GOT3 (cell line): Measurements from ENCODE around the gene CA10.

ENCODE experiments used
- DNase-seq: peaks from one replicate; lab custom pipeline; 2025; ENCODE audit warnings: mixed read lengths; lab: John Stamatoyannopoulos, UW

CA10 gene

DNA sequence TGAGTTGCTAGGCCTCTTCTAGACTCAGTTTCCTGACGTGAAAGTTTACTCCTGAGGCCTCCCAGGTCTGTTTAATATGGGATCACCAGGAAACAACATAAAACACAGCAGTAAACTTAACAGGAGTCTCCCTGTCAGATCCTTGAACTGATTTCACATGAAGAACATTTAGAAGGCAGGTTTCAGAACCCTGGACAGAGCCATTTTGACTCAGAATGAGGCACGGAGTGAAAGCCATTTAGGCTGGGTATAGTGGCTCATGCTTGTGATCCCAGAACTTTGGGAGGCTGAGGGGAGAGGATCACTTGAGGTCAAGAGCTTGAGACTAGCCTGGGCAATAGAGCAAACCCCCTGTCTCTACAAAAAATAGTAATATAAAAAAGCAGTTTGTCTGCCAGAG lies 289.1 kb downstream of the CA10 start:
- no peak for DNase-seq

DNA sequence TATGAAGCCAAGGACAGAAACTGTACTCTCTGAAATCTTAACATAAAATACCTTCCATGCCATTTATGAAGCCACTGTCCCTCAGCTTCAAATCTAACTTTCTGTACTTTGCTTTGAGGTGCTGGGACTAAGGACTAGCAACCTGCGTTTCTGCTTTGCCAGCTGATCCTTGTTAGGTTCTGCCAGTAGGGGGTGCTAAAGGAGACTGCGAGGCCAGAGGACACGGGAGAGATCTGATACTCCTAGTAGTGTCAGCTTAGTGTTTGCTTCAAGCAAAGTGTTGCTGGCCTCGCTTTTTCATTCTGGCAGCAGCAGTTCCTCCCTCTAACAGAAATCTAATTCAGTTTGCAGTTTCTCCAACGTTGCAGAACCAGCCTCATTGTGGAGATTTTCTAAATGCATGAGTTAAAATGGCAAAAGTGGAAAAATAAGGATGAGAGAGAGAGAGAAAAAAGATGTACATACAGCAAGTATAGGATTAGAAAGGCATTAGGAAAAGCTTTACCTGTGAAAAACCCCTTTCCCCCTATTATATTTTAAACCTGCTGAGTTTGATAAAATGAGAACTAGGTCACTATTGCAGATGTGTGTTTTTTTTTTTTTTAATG lies 297.5 kb downstream of the CA10 start:
- no peak for DNase-seq

DNA sequence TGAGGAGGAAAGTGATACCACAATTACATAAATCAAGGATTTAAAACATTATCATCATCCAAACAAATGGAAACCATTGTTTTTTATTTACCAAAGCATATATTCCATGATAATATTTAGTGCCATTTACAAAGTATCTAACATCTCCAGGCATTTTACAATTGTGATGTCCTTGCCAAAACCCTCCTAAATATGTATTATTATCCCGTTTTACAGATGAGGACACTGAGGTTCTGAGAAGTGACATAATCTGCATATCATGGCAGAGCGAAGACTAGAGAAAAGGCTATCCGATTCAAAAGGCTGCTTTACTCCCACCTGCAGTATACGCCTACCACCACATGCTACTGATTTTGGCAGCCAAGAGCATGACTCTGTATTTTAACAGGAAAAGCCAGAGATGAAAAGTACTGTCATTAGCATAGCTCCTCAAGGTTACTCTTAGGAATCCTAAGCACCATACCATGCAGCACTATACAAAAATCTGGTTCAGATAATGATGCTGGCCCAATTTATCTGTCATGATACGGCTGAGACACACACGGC lies 301.4 kb downstream of the CA10 start:
- no peak for DNase-seq

DNA sequence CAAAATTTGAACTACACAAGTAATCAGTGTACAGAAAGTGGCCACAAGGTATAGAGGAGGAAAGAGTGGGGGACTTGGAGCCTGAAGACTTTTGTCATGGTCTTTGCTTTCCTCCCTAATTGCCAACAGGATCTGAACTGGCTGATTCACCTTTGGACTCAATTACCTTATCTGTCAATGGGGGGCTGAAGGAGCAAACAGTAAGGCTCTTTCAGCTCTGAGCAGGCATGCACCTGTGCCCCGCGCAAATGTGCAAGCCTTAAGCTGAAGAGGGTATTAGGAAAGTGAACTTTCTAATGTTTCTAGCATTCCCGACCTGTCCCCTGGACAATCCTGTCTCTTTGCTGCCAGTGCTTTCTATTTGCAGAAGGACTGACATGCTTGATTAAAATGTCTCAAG lies 302.7 kb downstream of the CA10 start:
- no peak for DNase-seq

DNA sequence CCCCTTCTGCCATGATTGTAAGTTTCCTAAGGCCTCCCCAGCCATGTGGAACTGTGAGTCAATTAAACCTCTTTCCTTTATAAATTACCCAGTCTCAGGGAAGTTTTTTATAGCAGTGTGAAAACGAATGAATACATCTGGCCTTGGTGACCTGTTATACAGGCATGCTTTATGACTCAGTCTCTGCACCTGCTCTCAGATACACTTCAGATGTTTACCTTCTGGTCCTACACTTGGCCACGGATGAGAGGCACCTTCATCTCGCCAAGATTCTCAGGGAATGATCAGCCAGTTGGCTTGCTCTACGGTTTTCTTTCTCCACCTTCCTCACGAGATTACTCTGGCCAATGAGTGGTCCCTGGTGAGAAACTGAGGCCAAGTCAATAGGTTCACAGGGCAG lies 304.7 kb downstream of the CA10 start:
- DNase-seq, result no peak

DNA sequence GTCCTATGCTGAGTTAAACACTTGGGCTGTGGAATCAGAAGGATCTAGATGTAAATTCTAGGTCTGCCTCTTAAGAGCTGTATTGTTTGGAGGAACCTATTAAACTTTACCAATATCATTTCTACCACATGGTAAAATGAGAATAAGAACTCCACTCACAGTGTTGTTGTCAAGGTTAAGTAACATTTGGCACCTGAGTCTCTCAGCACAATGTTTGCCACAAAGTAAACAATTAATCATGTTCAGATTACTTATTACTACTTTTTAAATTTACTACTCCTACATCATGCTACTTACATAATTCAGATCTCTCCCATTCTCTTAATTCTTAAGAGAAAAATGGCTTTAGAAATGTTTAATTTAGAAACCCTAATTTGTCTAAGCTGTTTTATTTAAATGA lies 305.9 kb downstream of the CA10 start:
- DNase-seq, result no peak

DNA sequence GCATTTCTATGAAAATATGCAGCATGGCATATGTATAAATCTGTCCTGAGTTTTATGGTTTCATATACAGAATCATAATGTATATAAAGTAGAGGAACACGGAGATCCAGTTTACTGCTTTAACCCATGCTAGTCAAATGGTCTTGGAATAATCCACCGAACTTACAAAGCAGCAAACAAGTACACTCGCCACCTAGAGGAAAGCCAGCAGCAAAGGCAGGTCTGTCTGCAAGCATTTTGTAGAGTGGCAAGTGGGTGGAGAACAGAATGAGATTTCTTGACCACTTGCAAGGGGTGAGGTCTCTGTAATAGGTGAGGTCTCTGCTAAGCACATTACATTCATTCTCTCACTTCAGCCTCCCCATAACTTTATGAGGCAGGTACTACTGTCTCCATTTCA lies 308.3 kb downstream of the CA10 start:
- DNase-seq, result no peak

DNA sequence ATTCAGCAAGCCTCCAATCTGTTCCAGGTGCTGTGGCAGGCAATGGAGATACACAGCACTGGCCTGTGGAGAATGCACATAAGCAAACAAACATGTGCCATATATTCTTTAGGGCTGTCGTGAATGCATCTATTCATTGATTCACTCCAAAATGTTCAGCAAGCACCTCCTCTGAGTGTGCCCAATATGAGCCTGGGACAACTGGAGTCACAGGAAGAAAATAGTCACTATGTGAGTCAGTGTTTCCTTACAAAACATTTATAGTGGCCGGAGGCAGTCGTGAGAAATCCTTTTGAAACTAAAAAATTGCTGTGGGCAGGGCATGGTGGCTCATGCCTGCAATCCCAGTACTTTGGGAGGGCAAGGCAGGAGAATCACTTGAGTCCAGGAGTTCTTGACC lies 310.1 kb downstream of the CA10 start:
- DNase-seq, result no peak

DNA sequence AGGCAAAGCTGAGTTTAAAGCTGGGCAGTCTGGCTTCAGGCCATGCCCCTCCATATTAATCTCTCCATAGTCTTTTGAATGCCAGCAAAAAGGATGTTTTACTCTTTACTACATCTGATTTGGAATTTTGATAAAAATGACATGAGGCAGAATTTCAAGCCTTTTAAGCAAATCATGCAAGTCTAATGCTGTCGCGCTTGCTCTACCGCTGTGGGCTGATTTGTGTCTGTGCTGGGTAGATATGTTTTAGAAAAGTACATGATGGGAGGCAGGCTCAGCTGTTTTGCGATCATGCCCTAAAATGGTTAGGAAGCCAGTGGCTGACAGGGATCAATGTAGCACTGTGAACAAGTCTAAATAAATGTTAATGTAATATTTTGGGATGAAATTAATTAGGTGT lies 311.9 kb downstream of the CA10 start:
- no peak for DNase-seq

DNA sequence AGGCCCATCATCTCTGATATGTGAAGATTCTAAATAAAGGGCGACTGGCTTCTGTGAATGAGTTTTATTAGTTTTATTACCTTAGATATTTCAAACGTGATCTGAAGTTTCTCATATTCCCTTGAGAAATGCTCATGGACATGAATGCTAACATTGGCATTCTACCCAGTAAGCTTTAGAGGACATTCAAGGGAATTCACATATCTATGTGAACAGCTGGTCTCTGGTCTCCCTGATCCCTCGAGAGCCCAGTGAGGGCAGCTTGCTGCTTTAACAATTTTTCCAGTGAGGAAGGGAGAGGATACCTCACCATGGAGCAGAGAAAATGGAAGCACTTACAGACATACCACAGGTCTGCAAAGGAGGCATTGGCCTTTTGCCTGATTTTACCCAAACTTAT lies 312.7 kb downstream of the CA10 start:
- no peak for DNase-seq

DNA sequence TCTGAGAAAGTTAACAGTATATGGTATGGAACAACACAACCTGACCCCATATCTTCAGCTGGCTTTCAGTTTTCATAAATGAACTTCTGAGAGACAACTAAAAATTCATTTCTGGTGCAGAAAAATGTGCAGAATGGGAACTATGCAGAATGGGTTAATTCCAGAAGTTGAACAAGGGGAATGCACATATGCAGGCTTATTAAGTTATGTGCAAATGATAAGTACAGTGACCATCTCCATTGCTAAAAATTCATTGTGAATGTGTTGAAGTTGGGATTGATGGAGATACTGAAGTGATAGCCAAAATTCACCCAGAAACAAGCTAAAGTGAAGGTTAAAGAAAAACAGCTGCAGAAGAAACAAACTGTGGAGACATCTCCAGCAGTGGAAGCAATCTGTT lies 315.8 kb downstream of the CA10 start:
- no peak for DNase-seq

DNA sequence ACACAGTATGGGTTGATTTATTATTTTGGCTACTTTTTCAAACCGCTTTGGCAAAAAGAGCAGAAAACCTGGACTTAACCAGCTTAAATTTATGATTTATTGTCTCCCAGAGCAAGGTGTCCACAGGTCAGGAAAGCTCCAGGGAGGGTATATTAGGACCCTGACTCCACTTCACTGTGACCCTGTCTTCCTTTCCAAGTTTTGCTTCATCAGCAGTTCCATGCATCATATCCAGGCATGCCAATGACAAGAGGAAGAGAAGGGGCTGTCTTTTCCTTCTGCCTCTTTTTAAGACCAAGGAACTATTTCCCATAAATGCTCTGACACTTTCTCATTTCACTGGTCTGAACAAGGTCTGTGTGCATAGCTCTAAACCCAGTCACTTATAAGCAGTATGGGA lies 316.8 kb downstream of the CA10 start:
- DNase-seq, result no peak

DNA sequence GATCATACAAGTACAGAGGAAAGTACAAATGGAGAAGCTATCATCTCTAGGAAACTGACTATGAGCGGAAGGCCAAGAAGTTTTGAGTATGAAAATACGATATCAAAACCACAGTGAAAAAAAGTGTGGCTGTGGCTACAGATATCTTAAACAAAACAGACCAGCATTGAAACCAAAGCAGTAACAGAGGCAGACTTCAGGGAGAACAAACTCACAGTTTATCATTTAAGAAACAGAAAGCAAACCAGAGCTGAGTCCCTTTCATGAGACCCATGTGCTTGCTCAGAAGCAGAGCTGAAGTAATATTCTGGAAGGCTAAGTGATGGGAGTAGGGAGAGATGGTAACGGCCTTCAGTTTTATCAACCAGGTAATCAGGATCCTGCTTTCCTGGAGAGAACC lies 317.8 kb downstream of the CA10 start:
- no peak for DNase-seq

DNA sequence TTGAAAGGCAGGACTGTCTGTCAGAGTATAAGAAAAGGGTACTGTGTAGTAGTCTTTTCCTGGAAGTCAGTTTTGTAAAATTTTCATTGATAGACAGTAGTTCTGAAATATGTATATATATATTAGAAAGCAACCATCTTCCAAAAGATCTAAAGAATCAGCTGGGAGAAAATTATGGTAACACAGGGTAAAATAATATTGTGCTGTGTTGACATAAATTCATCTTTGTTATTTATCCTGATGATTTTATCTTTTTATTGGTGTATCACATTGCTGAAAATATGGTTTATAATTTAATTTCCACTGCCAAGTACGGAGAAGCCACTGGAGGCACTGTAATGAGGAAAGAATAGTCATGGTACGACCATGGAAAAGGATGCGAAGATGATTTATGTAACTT lies 324.9 kb downstream of the CA10 start:
- DNase-seq, result no peak

DNA sequence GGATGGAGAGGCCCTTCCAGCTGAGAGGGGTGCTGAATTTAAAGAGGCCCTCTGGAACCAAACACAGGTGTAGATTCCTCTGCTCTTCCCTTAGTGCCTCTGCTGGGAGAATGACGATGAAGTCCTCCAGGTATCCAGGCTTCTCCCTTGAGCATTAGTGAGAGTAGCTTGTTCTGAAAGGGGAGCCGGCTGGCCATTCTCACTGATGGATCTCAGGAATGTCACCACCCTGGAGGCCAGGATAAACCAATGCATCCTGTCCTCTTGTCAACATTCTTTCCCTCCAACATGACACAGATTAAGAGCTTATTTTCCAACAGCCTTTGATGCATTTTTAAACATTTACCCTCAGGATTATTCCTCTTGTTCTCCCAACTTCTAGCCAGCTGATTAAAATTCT lies 325.5 kb downstream of the CA10 start:
- DNase-seq, result no peak

DNA sequence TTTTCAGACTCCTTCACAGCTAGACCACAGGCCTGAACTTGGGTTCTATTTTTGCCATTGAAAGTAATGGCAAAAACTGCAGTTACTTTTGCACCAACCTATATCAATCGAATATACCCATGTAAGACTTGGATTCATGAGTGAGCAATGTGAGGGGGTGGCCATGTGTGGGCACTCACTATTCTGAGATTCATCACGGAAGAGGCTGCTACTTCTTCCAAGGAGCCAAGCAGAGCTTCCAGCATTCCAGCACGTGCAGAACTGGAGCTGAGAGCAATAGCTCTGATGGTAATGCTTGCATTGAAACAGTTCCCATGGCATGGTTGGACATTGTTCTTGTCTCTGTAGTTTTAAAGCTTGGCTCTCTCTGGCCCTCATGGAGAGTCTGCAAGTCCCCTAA lies 327.6 kb downstream of the CA10 start:
- no peak for DNase-seq

DNA sequence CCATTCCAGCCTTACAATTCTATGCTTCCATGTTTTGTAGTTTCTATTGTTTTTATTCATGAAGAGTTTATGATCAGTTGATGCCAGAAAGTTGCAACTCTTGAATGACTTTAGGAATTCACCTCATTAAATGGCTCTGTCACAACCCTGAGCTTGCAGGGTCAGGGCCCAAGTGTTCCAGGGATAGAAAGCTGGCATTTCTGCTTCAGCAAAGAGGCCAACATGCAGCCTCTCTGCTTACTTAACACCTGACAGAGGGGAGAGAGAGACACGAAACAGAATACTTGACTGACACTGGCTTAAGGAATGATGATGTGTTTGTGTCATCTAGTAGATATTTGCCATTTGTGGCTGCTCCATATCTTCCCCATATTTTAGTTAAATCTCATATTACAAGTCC lies 328.1 kb downstream of the CA10 start:
- DNase-seq, result no peak

DNA sequence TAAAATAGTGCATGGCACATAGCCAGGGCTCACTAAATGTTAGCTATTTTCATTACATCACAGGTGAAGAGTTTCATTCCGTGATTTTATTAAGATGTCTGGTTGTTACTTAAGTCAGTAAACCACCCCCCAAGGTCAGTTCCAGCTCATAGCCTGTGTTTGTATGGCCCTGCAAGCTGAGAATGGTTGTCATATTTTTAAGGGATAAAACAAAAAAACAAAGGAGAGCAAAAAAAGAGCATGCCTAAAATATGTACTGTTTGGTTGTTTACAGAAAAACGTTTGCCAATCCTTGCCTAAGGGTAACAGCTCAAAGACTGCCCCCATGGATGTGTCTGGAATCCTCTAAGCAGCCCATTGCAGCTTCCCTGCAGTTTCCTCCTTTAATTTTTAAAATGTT lies 329.6 kb downstream of the CA10 start:
- DNase-seq, result no peak

DNA sequence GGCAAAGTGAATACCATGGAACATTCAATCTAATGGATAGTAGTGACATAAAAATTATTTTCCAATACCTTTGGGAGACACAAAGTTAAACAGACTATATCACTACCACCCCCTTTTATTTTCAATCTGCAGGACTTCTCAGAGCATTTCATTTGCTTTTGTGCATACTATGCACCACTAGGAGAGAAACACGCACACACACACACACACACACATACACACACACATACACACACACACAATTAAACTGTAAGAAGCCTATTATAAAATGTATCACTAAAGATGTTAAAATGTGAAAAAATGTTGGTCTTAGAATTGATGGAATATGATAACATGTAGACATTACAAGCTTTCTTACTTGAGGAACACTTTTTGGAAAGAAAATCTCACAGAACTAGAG lies 331.4 kb downstream of the CA10 start:
- no peak for DNase-seq

DNA sequence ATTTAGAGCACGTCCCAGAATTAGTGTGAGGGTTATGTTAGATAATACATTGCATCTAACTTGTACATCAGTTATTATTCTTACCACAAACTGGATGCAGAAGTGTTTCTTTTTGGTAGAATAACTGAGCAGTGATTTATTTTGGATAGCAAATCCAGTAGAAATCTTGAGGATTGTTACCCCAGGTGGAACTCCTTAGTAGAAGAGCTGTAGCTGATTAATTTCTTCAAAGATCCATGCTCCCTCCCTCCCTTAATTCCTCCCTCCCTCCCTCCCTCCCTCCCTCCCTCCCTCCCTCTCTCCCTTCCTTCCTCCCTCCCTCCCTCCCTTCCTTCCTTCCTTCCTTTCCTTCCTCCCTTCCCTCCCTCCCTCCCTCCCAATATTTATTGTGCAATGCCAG lies 337.7 kb downstream of the CA10 start:
- DNase-seq, result no peak

DNA sequence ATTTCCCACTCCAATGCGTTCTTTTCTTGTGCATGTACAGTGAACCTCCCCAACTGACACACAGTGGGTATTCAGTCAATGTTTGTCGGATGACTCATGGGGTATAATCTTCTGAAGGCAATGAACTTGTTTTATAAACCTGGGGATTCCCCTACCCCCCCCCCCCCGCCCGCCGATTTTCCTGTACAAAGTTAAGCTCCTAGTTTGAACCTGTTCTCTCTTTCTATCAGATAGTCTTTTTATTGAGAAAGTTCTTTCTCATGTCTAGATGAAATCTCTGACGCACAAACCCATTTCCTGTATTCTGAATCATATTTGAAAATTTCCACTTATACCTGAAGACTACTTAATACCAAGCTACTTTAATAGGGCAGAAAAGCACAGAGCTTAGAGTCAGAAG lies 338.3 kb downstream of the CA10 start:
- DNase-seq, result no peak

DNA sequence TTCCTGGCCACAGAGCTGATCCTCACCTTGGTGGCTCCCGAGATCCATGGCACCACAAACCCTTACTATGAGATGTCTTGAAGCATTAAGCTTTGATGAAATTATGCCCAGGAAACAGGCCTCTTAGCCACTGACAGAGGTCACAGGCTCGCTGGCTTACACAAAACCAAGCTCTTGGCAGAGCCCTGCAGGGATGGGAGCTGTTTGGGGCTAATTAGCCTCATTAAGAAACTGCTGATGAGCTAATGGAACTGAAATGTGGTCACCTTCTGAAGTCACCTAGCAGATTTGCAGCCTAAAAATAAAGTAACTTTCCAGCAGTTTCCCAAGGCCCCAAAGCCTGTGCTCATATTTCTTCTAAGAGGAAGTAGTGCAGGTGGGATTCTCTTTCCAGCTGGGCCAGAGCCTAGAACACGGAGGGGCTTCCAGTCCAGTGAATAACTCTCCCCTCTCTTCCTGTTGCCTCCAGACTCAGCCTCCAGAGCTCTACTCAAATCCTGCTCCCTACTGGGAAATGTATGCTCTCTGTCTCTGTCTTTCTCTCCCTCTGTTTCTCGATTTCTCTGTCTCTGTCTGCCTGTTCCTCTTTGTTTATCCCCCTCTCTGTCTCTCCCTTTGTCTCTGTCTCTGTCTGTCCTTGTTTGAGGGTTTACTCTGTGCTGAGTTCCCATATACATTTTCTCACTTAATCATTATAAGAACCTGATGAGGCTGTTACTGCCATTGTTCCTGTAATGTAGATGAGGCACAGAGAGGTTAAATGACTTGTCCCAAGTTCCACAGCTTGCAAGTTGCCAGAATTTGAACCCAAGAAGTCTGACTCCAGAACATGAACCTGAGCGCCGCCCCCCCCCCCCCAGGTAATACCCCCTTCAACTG lies 338.9 kb downstream of the CA10 start:
- no peak for DNase-seq

DNA sequence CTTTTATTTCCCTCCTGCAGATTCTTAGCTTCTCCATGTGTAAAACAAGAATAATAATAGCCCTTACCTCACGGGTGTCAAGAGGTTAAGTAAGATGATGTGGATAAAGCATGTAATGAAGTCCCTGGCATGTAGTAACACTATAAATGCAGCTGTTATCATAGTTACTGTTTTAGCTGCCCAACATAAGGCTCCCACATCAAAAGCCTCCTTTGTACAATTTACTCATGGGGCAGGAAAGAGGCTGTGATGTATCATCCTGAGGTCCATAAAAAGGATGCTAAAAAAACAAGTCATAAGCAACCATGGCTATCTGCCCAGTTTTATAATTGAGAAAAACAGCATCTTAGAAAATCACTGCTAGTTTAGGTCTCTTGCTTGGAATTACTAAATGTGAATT lies 339.7 kb downstream of the CA10 start:
- DNase-seq, result no peak

DNA sequence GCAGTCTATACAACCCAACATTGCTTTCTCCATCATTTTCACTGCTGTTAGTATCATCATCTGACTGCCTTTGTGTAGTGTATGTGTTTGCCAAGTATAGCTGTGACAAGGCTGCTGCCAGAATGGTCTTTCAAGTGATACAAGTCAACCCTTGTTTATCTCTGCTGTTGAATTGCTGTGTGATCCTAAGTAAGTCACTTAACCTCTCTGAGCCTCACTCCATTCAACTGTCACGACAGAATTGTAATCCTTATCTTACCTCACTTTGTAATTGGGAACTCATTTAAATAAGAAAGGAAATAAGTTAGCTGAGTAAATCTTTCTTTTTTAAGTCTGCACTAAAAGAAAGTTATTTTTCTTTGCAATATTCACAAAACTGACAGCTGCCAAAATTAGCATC lies 340.6 kb downstream of the CA10 start:
- no peak for DNase-seq
